B cell (primary cell): ENCODE results near the gene PRIM1. TPM values are rescaled to one million over a fixed set of nuclear protein-coding genes. Genes with fewer than 3 reads are reported as not detected.

Experiments used
- ATAC-seq: fragments of 200-7000 bp; cut with Tn5 transposase; one replicate; pipeline ENCODE4 v1.10.0; 2021; ENCODE audit warnings: low read depth, mild to moderate bottlenecking, moderate number of reproducible peaks, moderate library complexity
- CTCF ChIA-PET: fragments of 350-600 bp; sonication (Branson Sonifier 250); formaldehyde crosslinking; loops from one replicate; lab custom pipeline; 2021; ENCODE audit warnings: antibody characterized with exemption, inconsistent platforms; lab: Charles Lee
- POLR2A ChIA-PET: fragments of 350-600 bp; sonication (Branson Sonifier 250); formaldehyde crosslinking; loops from one replicate; lab custom pipeline; 2021; ENCODE audit warnings: antibody characterized with exemption; lab: Charles Lee
- DNase-seq: peaks from one replicate; pipeline ENCODE4 v3.0.0; 2013
- H2AFZ ChIP-seq: 2 replicates; pipeline ENCODE4 v1.6.1; 2012; ENCODE audit warnings: mild to moderate bottlenecking, low read depth, low read length; ENCODE audit not compliant: insufficient read depth, poor library complexity, severe bottlenecking
- H3K27ac ChIP-seq, 2 donors: 1 replicate in 1 of 2; 2 replicates in 1 of 2; pipeline ENCODE4 v1.5.1; 2012 to 2013; ENCODE audit warnings: low read length in 2 of 2, mild to moderate bottlenecking in 2 of 2, moderate library complexity in 1 of 2
- H3K27me3 ChIP-seq, 4 experiments: fragments of 200-600 bp in 1 of 4; sonication (generic) in 1 of 4; replicated peaks in 1 of 4; 1 replicate in 2 of 4; 2 replicates in 2 of 4; pipeline versions ENCODE4 v1.6.1 to v1.7.0; 2013 to 2016; ENCODE audit warnings: low read length in 3 of 4, mild to moderate bottlenecking in 2 of 4, mixed read lengths in 1 of 4, moderate library complexity in 1 of 4; ENCODE audit not compliant: insufficient read depth in 4 of 4, control insufficient read depth in 3 of 4; ENCODE audit errors: control extremely low read depth in 1 of 4
- H3K36me3 ChIP-seq, 2 experiments: replicated peaks in 1 of 2; 1 replicate in 1 of 2; 2 replicates in 1 of 2; pipeline versions ENCODE4 v1.6.1 to v1.7.1; 2013; ENCODE audit warnings: low read length in 1 of 2; ENCODE audit not compliant: insufficient read depth in 2 of 2, control insufficient read depth in 1 of 2; ENCODE audit errors: control extremely low read depth in 1 of 2, extremely low read depth in 1 of 2
- H3K4me1 ChIP-seq, 2 donors: fragments of 200-600 bp in 1 of 2; sonication (generic) in 1 of 2; 1 replicate in 1 of 2; 2 replicates in 1 of 2; pipeline versions ENCODE4 v1.5.1 to v1.6.1; 2013 to 2017; ENCODE audit warnings: low read length in 2 of 2; ENCODE audit not compliant: control insufficient read depth in 2 of 2, insufficient read depth in 2 of 2
- H3K4me2 ChIP-seq: replicated peaks from 2 replicates; pipeline ENCODE3; 2012; ENCODE audit warnings: mild to moderate bottlenecking, low read depth, low read length; ENCODE audit not compliant: poor library complexity, severe bottlenecking
- H3K4me3 ChIP-seq, 5 experiments: fragments of 200-600 bp in 1 of 5; sonication (generic) in 1 of 5; 1 replicate in 3 of 5; 2 replicates in 2 of 5; pipeline versions ENCODE4 v1.5.1 to v1.7.0; 2011 to 2016; ENCODE audit warnings: low read length in 4 of 5, mild to moderate bottlenecking in 4 of 5, low read depth in 2 of 5, control low read depth in 1 of 5, moderate library complexity in 1 of 5; ENCODE audit not compliant: insufficient read depth in 1 of 5; ENCODE audit errors: control extremely low read depth in 1 of 5, extremely low read depth in 1 of 5
- H3K79me2 ChIP-seq: fragments of 200-600 bp; sonication (generic); one replicate; pipeline ENCODE4 v1.6.0; 2016; ENCODE audit warnings: low read length; ENCODE audit not compliant: control insufficient read depth, insufficient read depth
- H3K9ac ChIP-seq: fragments of 200-600 bp; sonication (generic); 2 replicates; pipeline ENCODE4 v1.6.1; 2017; ENCODE audit warnings: mild to moderate bottlenecking, low read length, moderate library complexity
- H3K9me3 ChIP-seq, 3 donors: one replicate each; pipeline versions ENCODE4 v1.6.1 to v1.7.1; 2013; ENCODE audit warnings: low read length in 2 of 3; ENCODE audit not compliant: control insufficient read depth in 2 of 3, insufficient read depth in 1 of 3; ENCODE audit errors: control extremely low read depth in 1 of 3
- H4K20me1 ChIP-seq: 2 replicates; pipeline ENCODE4 v1.6.0; 2012; ENCODE audit warnings: mild to moderate bottlenecking, low read length; ENCODE audit not compliant: insufficient read depth, control insufficient read depth, poor library complexity, severe bottlenecking
- H3K27ac Mint-ChIP-seq: one replicate; pipeline ENCODE4 v1.8.0; 2021; ENCODE audit warnings: mixed read lengths
- H3K27me3 Mint-ChIP-seq: one replicate; pipeline ENCODE4 v1.8.0; 2021; ENCODE audit warnings: mixed read lengths
- H3K4me1 Mint-ChIP-seq: one replicate; pipeline ENCODE4 v1.8.0; 2021; ENCODE audit warnings: mixed read lengths
- H3K4me3 Mint-ChIP-seq: one replicate; pipeline ENCODE4 v1.8.0; 2021; ENCODE audit warnings: mixed read lengths
- H3K9me3 Mint-ChIP-seq: one replicate; pipeline ENCODE4 v1.8.0; 2022; ENCODE audit warnings: mixed read lengths; ENCODE audit not compliant: insufficient read depth
- EZH2 ChIP-seq: IDR thresholded peaks from 2 replicates; pipeline ENCODE4 v1.6.1; 2012; ENCODE audit warnings: borderline replicate concordance, low read depth, mild to moderate bottlenecking, moderate library complexity, low read length; ENCODE audit not compliant: insufficient read depth, poor library complexity, severe bottlenecking
- WGBS: methylation state at CpG from one replicate; pipeline ENCODE4 v1.1.5; 2013; ENCODE audit warnings: missing lambda C conversion rate; ENCODE audit not compliant: insufficient coverage; 5-methylcytosine and 5-hydroxymethylcytosine counted together
- intact Hi-C: fragments of 100-400 bp; cut with micrococcal nuclease; formaldehyde crosslinking; loops from one replicate; pipeline ENCODE4 v1.10.0; 2022
- polyA plus RNA-seq: library from polyadenylated mRNA; depleted of rRNA; stranded (reverse); fragments of >200 nt; gene quantifications from 2 replicates; pipeline ENCODE4 v1.2.3, GENCODE V29; 2012
- total RNA-seq, 2 donors: library from RNA; stranded (reverse); fragments of 120-200 nt in 1 of 2; gene quantifications; 1 replicate in 1 of 2; 2 replicates in 1 of 2; pipeline versions ENCODE4 v1.2.3 to v1.2.4, GENCODE V29; 2013 to 2022
- TF ChIP-seq, protein P1 (sequence below): fragments of 200-600 bp; IDR thresholded peaks from one replicate; pipeline ENCODE4 v1.8.0; 2022; ENCODE audit warnings: antibody characterized with exemption, mild to moderate bottlenecking

PRIM1 gene
- total and polyA plus RNA-seq, 2 donors (not counting 1 experiment from before 2014, with no cell fraction given) = 16.9 to 25.4 TPM

DNA sequence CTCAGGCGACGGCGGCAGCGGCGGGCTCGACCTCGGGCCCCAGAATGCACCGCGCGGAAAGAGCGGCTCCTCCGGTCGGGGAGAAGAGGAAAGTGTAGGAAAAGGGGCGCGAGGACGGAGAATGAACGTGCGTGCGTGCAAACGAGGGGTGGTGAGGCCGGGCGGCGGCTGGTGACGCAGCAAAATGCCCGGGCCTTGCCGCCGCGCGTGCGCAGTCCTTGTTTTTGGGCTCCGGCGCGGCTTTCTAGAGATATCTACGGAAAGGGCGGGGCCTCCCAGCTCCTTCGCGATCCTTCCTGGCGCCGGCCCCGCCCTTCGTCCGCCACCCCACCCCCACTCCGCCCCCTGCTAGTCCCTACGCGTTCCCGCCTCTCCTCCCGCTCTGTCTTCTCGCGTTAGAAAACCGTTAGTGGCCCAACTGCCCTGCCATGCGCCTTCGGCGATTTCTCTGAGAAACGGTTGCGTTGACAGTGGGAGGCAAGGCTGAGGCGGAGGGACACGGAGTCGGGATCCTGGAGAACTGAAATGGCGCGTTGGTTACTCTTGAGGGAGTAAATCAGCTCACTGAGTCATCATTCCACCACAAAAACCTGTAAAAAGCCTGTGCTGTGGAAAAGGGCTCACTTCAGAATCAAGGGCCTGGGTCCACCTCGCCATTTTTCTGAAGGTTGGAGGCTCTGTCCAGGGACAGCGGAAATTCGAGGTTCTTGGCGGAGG, 63.8 kb downstream of the PRIM1 start, which contains the start of gene PTGES3:
Gene PTGES3 (minus strand): TSS at position 156 of the 717 bp plus-strand sequence. CDS start 285 bp downstream, outside the sequence.
- Histone ChIP-seq H3K27ac (peak within 1 kb of the TSS; percentile 95), H3K9me3 (no peaks in the 10 kb centered on the region), H3K4me2 (peak within 1 kb of the TSS; percentile 80), H3K4me3 (peak within 1 kb of the TSS; percentile 72 to 99 (median 92)), H3K36me3 (peaks cover 0 to 3% of the 10 kb centered on the region in 2 experiments), H3K27me3 (no peaks in the 10 kb centered on the region), H3K4me1 (peaks cover 29 to 44% of the 10 kb centered on the region in 2 donors), H3K9ac (peak within 1 kb of the TSS; percentile 92), H4K20me1 (peaks cover 21% of the 10 kb centered on the region), H3K79me2 (peaks cover 51% of the 10 kb centered on the region), H2AFZ (peak within 1 kb of the TSS; percentile 85)
- intact Hi-C loops = loop anchor here (1.0 to 5.0 kb wide), 11 partner anchors 37 to 833 kb away; partner anchors contain the start of genes BAZ2A, DDIT3, GLS2 and NACA
- peaks cover 35% of the 10 kb centered on the region for H3K4me1 Mint-ChIP-seq
- TF ChIP-seq, protein P1, sequence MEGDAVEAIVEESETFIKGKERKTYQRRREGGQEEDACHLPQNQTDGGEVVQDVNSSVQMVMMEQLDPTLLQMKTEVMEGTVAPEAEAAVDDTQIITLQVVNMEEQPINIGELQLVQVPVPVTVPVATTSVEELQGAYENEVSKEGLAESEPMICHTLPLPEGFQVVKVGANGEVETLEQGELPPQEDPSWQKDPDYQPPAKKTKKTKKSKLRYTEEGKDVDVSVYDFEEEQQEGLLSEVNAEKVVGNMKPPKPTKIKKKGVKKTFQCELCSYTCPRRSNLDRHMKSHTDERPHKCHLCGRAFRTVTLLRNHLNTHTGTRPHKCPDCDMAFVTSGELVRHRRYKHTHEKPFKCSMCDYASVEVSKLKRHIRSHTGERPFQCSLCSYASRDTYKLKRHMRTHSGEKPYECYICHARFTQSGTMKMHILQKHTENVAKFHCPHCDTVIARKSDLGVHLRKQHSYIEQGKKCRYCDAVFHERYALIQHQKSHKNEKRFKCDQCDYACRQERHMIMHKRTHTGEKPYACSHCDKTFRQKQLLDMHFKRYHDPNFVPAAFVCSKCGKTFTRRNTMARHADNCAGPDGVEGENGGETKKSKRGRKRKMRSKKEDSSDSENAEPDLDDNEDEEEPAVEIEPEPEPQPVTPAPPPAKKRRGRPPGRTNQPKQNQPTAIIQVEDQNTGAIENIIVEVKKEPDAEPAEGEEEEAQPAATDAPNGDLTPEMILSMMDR = no peak
- TF ChIP-seq EZH2 = no peak
- peak within 1 kb of the TSS; percentile 98 for H3K27ac Mint-ChIP-seq
- CTCF ChIA-PET = interaction anchor here (1.0 to 3.6 kb wide), 4 partner anchors 43 to 481 kb away, joined by 3 to 21 read pairs (median 4); partner anchors contain the start of gene ATP5F1B
- H3K9me3 Mint-ChIP-seq = no peaks in the 10 kb centered on the region
- DNase-seq (peak; percentile 99), ATAC-seq (peak; percentile 80)
- POLR2A ChIA-PET = interaction anchor here (0.6 to 4.0 kb wide), 16 partner anchors 9 to 552 kb away, joined by 3 to 25 read pairs (median 5); partner anchors contain the start of genes ATP5F1B, BAZ2A, NACA and NEMP1
- WGBS = under 1% methylated on average over 57 of the region's 64 CpGs
- H3K27me3 Mint-ChIP-seq = no peaks in the 10 kb centered on the region
- peak within 1 kb of the TSS; percentile 97 for H3K4me3 Mint-ChIP-seq
